Measurements from ENCODE around the gene PCNT.

PCNT gene

GRCh38 chr21:46409641-46410406 lies 85.9 kb downstream of the PCNT start:
- no peak for DNase-seq (ENCODE audit: low spot score)

GRCh38 chr21:46410516-46410915 lies 86.6 kb downstream of the PCNT start:
- no peak for DNase-seq (ENCODE audit: low spot score)

GRCh38 chr21:46411236-46411635 lies 87.3 kb downstream of the PCNT start:
- DNase-seq (ENCODE audit: low spot score), result no peak

DNA sequence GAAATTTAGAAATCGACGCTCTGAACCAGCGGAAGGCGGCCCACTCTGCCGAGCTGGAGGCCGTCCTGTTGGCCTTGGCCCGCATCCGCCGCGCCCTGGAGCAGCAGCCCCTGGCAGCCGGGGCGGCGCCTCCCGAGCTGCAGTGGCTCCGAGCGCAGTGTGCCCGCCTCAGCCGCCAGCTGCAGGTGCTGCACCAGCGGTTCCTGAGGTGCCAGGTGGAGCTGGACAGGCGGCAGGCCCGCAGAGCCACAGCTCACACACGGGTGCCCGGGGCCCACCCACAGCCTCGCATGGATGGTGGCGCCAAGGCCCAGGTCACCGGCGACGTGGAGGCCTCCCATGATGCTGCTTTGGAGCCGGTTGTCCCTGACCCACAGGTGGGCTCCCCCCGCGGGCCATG lies 87.7 kb downstream of the PCNT start:
- no peak for DNase-seq (ENCODE audit: low spot score)

DNA sequence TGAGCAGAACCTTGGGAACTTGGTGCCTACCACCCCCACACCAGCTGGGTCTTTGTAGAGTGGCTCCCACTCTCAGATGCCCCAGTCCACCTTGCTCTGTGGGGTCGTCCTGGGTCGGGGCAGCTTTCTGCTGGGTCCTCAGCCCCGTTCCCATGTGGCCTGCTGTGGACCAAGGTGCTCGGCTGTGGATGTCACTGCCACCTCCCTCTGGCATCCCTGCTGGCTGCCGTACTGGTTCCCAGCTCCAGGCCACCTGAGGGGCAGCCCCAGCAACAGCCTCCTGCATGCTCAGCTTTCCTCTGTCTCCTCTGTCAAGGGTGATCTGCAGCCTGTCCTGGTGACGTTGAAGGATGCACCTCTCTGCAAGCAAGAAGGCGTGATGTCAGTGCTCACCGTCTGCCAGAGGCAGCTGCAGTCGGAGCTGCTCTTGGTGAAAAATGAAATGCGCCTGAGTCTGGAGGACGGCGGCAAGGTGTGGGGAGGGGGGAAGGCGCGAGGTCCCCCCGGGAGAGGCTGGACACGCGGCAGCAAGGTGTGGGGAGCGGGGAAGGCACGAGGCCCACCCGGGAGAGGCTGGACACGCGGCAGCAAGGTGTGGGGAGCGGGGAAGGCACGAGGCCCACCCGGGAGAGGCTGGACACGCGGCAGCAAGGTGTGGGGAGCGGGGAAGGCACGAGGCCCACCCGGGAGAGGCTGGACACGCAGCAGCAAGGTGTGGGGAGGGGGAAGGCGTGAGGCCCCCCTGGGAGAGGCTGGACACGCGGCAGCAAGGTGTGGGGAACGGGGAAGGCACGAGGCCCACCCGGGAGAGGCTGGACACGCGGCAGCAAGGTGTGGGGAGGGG lies 88.8 kb downstream of the PCNT start:
- no peak for DNase-seq (ENCODE audit: low spot score)

DNA sequence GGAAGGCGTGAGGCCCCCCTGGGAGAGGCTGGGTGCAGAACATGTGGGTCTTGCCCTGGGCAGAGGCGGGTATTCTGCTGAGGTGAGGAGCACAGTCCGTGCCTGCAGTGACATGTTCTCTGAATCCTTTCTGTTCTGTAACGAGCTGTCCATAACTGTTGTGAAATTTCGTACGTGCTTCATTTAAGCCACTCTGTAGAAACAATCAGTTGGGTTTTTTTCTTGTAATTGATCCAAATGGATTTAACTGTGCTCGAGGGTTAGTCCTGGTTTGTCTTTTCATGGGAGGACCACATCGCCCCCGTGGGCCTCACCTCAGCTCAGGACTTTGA lies 89.4 kb downstream of the PCNT start:
- no peak for DNase-seq (ENCODE audit: low spot score)

DNA sequence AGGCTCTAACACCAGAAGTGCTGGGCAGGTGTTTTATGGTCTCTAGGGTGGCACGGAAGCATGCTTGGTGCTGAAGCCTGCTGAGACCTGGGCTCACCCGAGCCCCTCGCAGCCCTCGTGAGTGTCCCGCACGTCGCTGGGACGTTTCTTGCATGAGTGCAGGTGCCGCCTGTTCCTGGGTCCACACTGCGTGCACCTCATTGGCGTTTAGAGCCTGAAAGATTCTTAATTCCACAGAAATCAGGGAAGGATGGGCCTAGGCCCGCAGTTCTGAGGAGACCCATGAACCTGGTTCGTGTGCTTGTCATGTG lies 91.0 kb downstream of the PCNT start:
- no peak for DNase-seq (ENCODE audit: low spot score)

- DNase-seq (ENCODE audit: low spot score), result no peak
These were observed 92.6 kb downstream of the PCNT start for GRCh38 chr21:46416551-46416950.

- no peak for DNase-seq (ENCODE audit: low spot score)
These were observed 94.5 kb downstream of the PCNT start for GRCh38 chr21:46418265-46418946.

GRCh38 chr21:46420241-46421190 lies 96.6 kb downstream of the PCNT start:
- DNase-seq (ENCODE audit: low spot score), result no peak

- no peak for DNase-seq (ENCODE audit: low spot score)
These were observed 97.3 kb downstream of the PCNT start for GRCh38 chr21:46421191-46421750.

GRCh38 chr21:46421756-46422555 lies 98.0 kb downstream of the PCNT start:
- DNase-seq (ENCODE audit: low spot score), result no peak

DNA sequence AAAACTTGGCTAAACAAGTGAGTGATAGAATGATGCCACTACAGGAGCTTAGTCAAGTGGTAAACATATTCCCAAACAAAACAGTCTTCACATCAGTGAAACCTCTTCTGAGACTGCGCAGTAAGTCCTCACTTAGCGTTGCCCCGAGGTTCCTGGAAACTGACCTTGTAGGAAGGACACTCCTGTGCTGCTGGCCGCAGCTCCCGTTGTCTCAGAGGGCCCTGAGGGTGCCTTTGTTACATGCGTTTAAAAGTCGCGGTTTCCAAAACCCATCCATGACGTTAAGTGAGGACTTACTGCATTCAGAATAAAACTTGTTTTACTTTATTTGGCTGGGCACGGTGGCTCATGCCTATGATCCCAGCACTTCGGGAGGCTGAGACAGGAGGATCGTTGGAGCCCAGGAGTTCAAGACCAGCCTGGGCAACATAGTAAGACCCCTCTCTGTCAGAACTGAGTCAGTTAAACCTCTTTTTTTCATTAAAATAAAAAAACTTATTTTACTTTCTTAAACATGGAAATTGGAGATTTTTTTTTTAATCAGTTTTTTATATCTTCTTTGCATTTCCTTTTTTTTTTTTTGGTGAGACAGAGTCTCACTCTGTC lies 98.8 kb downstream of the PCNT start:
- DNase-seq (ENCODE audit: low spot score), result no peak

DNA sequence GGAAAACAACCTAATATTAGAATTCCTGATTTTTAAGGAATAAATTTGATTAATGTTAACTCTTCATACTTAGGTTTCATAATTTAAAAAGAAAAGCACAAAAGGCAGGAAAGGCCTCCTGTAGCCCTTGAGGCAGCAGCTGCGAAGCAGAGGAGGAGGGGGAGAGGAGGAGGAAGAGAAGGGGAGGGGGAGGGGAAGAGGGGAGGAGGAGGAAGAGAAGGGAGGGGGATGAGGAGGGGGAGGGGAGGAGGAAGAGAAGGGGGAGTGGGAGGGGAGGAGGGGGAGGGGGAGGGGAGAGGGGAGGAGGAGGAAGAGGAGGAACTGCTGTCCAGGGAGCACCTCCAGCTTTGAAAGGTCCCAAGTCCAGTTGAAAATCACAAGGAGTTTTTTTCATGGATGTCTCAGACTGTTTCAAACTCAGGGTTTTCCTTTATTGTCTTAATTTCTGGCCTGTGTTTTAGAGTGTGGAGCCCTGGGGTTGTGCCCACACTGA lies 99.6 kb downstream of the PCNT start:
- DNase-seq (ENCODE audit: low spot score), result no peak

DNA sequence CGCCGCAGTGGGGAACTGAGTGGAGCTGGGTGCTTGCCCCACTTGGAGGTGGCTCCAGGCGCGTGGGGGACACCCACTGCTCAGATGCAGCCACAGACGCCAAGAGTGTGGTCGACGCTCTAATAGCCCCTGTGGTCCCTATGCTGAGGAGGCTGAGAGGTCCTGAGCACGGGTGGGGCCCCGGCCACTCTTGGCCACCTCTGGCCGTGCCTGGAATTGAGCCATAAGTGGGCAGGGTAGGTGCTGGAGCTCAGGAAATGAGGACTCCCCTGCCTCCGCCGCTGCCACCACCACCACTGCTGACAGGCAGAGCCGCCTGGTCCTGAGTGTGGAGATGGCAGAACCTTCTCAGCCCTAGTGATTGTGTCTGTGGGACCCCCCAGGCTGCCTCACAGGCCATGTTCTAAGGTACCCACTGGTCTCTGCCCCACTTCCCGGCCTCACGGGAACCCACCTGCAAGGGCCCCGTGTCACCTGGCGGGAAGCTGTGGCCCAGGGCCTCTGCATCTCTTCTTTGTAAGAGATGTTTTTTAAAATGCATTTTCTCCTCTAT lies 100.2 kb downstream of the PCNT start:
- DNase-seq (ENCODE audit: low spot score), result no peak

DNA sequence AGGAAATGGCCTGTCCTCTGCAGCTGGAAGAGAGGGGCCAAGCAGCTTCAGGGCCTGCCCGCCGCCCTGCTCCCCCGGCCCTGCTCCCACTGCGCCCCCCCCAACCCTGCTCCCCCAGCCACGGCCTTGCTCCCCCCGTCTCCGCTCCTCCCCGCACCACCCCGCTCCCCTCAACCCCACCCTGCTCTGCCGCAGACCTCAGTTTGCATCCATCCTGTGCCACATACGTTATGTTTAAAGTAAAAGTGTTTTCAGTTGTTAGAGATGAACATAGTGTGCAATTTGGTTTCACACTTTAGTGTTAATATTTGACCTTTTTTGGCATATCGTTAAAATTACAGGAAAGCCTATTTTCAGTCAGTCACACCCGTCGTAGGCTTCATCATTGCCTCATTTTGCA lies 100.7 kb downstream of the PCNT start:
- DNase-seq (ENCODE audit: low spot score), result no peak

DNA sequence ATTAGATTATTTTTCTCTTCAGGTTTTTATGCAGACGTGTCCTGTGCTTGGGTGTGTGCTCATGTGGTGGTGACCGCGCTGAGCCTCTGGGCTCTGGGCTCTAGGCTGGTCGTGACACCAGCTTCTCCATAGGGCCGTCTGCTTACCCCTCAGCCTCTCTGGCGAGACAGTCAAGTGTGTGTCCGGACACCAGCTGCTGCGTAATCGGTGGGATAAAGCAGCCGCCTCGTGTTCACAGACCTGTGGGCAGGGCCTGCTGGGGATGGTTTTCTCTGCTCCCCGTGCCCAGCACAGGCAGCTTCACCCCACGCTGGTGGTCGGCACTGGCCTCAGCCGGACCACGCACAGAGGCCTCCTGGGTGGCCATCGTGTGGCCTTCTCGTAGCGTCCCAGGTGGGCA lies 101.1 kb downstream of the PCNT start:
- no peak for DNase-seq (ENCODE audit: low spot score)

DNA sequence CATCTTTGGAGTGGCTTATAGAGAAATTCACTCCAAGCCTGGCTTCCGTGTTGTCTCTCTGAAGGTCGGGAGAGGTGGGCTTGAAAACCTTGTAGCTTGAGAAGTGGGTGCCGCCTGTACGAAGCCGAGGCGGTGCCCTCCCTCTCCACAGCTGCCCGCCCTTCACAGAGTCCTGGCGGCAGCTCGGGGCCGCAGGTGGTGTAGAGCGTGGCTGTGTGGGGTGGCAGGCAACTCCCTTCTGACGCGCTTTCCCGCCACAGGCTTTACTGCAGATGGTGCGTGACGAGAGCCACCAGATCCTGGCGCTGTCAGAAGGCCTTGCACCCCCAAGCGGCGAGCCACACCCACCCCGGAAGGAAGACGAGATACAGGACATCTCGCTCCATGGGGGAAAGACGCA lies 101.6 kb downstream of the PCNT start:
- DNase-seq (ENCODE audit: low spot score), result no peak

DNA sequence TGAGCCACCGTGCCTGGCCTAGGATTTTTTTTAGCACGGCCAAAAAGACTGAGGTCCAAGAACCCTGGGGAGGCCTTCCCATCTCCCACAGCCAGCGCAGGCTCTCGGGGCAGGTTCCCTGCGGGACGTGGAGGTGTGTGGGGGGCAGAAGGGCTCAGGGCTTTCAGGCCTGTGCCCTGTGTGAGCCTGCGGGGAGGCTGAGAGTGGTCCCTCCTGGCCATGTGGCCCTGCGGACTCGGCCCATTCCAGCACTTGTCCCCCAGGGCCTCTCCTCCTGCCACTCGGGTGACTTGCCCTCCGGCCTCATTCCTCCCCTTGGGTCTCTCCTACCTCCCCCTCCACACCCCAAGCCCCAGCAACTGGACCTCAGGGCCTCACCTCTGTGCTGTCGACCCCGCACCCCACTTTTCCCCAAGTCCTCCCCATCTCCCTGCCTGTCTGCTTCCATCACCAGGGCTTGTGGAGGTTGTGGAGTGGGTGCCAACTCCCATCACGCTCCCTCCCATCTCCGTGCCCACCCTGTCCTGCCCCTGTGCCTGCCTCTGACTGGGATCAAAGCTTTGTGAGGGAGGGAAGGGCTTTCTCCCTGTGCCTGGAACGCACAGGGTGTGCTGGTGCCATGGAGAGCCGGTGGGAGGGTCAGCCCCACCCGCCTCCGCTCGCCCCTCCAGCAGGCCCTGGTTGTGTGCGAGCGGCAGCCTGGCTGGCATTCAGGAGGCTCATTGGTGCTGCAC lies 102.5 kb downstream of the PCNT start:
- DNase-seq (ENCODE audit: low spot score), result no peak

All from germinal center (tissue), 1 donor.